ENCODE measurements around the gene CDKN2A.

Gene CDKN2A

GRCh38 chr9:22005702-22006606 is 11.8 kb upstream of the CDKN2A start:
- DNase-seq = no peak

GRCh38 chr9:22005021-22005701 is 11.0 kb upstream of the CDKN2A start:
- peak; percentile 4 for DNase-seq

- DNase-seq = no peak
Measured at GRCh38 chr9:22002038-22002437, 7.8 kb upstream of the CDKN2A start.

GRCh38 chr9:21998026-21998425 is 3.8 kb upstream of the CDKN2A start:
- no peak for DNase-seq

- no peak for DNase-seq
Measured at GRCh38 chr9:21997480-21997879, 3.3 kb upstream of the CDKN2A start.

GRCh38 chr9:21996858-21997257 is 2.7 kb upstream of the CDKN2A start:
- DNase-seq = no peak

- no peak for DNase-seq
Measured at GRCh38 chr9:21996438-21996837, 2.2 kb upstream of the CDKN2A start.

- DNase-seq = no peak
Measured at GRCh38 chr9:21995666-21996398, 1.6 kb upstream of the CDKN2A start.

GRCh38 chr9:21995006-21995665 is 944 bp upstream of the CDKN2A start:
- DNase-seq = peak; percentile 75

- DNase-seq = peak; percentile 40
Measured at GRCh38 chr9:21994556-21995005, 389 bp upstream of the CDKN2A start, which contains the start of gene CDKN2B-AS1. TSS of gene CDKN2B-AS1 (plus strand) at chr9:21994791.

GRCh38 chr9:21993007-21993406 is 1.2 kb downstream of the CDKN2A start:
- no peak for DNase-seq

GRCh38 chr9:21991072-21991959 is 2.9 kb downstream of the CDKN2A start:
- DNase-seq = no peak

GRCh38 chr9:21989440-21990189 is 4.6 kb downstream of the CDKN2A start:
- DNase-seq = no peak

GRCh38 chr9:21988056-21988990 is 5.9 kb downstream of the CDKN2A start:
- DNase-seq = no peak

- DNase-seq = no peak
Measured at GRCh38 chr9:21985964-21986667, 8.1 kb downstream of the CDKN2A start.

- DNase-seq = no peak
Measured at GRCh38 chr9:21984101-21984500, 10.1 kb downstream of the CDKN2A start.

- no peak for DNase-seq
Measured at GRCh38 chr9:21983561-21983935, 10.6 kb downstream of the CDKN2A start.

GRCh38 chr9:21982861-21983560 is 11.2 kb downstream of the CDKN2A start:
- no peak for DNase-seq

Data from stimulated activated naive CD4-positive, alpha-beta T cell treated with Interleukin-2 at 50 U/mL for 16 hours (primary cell).